ENCODE results near the gene HECTD4. TPM values are rescaled to one million over a fixed set of nuclear protein-coding genes. Genes with fewer than 3 reads are reported as not detected.
A peak's percentile ranks its signal among the peaks of the same experiment; 100 is the strongest.

HECTD4 gene
- total and polyA plus RNA-seq, 2 experiments from 2014 or later: 29.4 to 33.7 TPM

DNA sequence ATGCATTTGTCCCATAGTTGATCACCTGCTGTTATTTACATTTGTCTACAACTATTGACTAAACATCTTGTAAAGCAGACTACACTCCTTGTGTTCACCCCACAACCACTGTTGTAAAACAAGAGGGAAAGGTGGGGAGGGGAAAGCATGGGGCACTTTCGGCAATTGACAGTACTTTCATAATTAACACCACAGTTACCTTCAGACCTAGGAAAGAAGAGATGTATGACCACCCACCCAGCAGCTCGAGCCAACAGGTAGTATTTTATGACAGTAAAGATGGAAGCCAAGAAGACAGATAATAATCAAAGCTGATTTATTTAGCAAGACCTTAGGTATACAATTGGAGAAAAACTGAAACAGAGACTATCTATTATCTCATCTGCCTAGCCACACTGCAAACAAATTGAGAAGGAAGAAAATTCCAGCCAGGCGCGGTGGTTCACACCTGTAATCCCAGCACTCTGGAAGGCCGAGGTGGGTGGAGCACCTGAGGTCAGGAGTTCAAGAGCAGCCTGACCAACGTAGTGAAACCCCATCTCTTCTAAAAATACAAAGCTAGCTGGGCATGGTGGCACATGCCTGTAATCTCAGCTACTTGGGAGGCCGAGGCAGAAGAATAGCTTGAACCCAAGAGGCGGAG, 11.2 kb downstream of the HECTD4 start:
- Histone ChIP-seq H3K9me3 (ENCODE audit: low read depth) (no peaks in the 10 kb centered on the region), H3K27ac (no peak overlapping the region), H3K4me3 (no peak overlapping the region), H3K4me1 (ENCODE audit: low read depth) (no peaks in the 10 kb centered on the region), H3K36me3 (no peaks in the 10 kb centered on the region), H3K27me3 (no peaks in the 10 kb centered on the region)
- TF ChIP-seq, protein P1, sequence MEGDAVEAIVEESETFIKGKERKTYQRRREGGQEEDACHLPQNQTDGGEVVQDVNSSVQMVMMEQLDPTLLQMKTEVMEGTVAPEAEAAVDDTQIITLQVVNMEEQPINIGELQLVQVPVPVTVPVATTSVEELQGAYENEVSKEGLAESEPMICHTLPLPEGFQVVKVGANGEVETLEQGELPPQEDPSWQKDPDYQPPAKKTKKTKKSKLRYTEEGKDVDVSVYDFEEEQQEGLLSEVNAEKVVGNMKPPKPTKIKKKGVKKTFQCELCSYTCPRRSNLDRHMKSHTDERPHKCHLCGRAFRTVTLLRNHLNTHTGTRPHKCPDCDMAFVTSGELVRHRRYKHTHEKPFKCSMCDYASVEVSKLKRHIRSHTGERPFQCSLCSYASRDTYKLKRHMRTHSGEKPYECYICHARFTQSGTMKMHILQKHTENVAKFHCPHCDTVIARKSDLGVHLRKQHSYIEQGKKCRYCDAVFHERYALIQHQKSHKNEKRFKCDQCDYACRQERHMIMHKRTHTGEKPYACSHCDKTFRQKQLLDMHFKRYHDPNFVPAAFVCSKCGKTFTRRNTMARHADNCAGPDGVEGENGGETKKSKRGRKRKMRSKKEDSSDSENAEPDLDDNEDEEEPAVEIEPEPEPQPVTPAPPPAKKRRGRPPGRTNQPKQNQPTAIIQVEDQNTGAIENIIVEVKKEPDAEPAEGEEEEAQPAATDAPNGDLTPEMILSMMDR (IDR thresholded peaks at IDR 0.05; ENCODE audit: low read depth, low read length): no peak
- no peak for DNase-seq (ENCODE audit: low read depth in 1 of 2, low spot score in 1 of 2)

DNA sequence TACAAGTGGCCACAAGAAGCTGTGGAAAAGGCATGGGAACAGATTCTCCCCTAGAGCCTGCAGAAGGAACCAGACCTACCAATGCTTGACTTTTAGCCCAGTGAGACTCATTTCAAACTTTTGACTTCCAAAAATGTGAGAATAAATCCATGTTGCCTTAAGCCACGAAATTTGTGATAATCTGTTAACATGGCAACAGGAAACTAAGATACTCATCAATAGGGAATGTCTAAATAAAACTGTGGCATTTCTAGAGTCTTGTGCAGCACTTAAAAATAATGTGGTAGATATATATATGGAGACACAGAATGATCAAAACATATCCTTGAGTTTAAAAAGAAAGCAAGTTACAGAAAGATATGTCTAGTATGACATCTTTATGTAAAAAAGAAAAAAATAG, 12.0 kb downstream of the HECTD4 start:
- H3K4me3 ChIP-seq: no peak overlapping the region
- H3K9me3 ChIP-seq (ENCODE audit: low read depth): no peaks in the 10 kb centered on the region
- no peak overlapping the region for H3K27ac ChIP-seq
- H3K4me1 ChIP-seq (ENCODE audit: low read depth): no peaks in the 10 kb centered on the region
- H3K36me3 ChIP-seq: no peaks in the 10 kb centered on the region
- TF ChIP-seq, protein P1 (IDR thresholded peaks at IDR 0.05; ENCODE audit: low read depth, low read length): no peak
- DNase-seq (ENCODE audit: low read depth in 1 of 2, low spot score in 1 of 2): peak in 1 of 2 donors; percentile 13
- no peaks in the 10 kb centered on the region for H3K27me3 ChIP-seq

DNA sequence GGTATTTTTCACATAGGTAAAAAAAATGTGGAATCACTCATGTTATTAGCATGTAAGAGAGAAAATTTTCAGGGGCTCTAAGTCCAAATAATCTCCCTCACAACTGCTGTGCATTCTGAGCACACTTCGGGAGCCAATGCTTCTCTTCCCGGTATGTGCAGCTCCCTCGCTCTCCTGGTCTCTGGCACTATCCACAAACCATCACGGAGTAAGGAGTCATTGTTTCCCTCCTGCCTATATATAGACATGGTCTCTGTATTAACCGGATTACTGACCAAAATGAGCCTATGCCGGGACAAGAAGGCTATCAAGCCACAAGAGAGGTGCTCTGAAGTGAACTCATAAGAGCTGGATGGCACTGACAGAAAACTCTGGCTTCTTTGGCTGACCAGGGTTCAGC, 13.4 kb downstream of the HECTD4 start:
- Histone ChIP-seq H3K4me1 (ENCODE audit: low read depth) (no peaks in the 10 kb centered on the region), H3K4me3 (no peak overlapping the region), H3K36me3 (no peaks in the 10 kb centered on the region), H3K9me3 (ENCODE audit: low read depth) (no peaks in the 10 kb centered on the region), H3K27ac (no peak overlapping the region), H3K27me3 (no peaks in the 10 kb centered on the region)
- DNase-seq (ENCODE audit: low read depth in 1 of 2, low spot score in 1 of 2): no peak
- TF ChIP-seq, protein P1 (IDR thresholded peaks at IDR 0.05; ENCODE audit: low read depth, low read length): no peak

DNA sequence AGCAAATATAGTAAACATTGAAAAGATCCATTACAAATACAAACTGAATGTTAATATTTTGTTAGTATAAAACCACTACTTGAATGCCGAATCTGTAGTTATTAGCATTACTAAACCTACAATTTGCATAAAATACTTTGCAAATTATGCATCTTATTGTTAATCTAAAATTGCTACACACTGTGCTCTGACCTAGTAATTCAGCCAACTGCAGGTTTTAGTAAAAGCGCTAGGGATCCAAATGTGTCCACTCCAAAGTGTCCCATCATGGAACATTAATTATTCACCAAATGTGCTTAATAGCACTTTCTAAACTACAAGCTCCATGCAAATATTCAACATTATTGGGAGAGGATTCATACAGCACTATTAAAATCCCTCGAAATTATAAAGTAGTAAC, 14.3 kb downstream of the HECTD4 start:
- H3K4me1 ChIP-seq (ENCODE audit: low read depth): no peaks in the 10 kb centered on the region
- H3K4me3 ChIP-seq: no peak overlapping the region
- TF ChIP-seq, protein P1 (IDR thresholded peaks at IDR 0.05; ENCODE audit: low read depth, low read length): no peak
- no peaks in the 10 kb centered on the region for H3K9me3 ChIP-seq (ENCODE audit: low read depth)
- H3K27me3 ChIP-seq: no peaks in the 10 kb centered on the region
- no peaks in the 10 kb centered on the region for H3K36me3 ChIP-seq
- H3K27ac ChIP-seq: no peak overlapping the region
- no peak for DNase-seq (ENCODE audit: low read depth in 1 of 2, low spot score in 1 of 2)

DNA sequence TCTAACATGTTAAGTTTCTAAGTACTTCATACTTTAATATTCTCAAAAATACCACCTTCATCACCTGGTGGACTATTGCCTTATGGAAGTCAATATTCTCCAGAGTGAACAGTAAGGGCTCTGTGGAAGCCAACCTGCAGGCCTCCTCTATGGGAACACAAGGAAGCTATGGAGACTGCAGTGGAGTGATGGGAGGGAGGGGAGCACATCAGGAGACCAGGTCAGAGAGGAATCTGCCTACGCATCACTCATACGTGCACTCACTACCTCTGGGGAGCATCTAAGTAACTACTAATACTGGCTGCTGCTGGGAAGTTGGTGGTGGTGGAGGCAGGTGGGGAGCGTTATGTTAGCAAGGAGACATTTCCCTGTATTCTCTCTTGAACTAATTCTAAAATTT, 19.9 kb downstream of the HECTD4 start:
- no peak for DNase-seq (ENCODE audit: low read depth in 1 of 2, low spot score in 1 of 2)

More for the DNA sequence above, 19.9 kb downstream of the HECTD4 start:
- no peaks in the 10 kb centered on the region for H3K4me1 ChIP-seq (ENCODE audit: low read depth)
- no peak overlapping the region for H3K4me3 ChIP-seq
- no peak overlapping the region for H3K27ac ChIP-seq
- no peaks in the 10 kb centered on the region for H3K9me3 ChIP-seq (ENCODE audit: low read depth)
- no peaks in the 10 kb centered on the region for H3K27me3 ChIP-seq
- TF ChIP-seq, protein P1 (IDR thresholded peaks at IDR 0.05; ENCODE audit: low read depth, low read length): no peak
- H3K36me3 ChIP-seq: no peaks in the 10 kb centered on the region
